LNCAP (cell line): Measurements from ENCODE around the gene TOMM40.

Experiments used
- CTCF ChIP-seq: fragments of 450-650 bp; IDR thresholded peaks from 2 replicates; pipeline ENCODE4 v1.5.1; 2017; ENCODE audit warnings: mild to moderate bottlenecking

Gene TOMM40

GRCh38 chr19:44947041-44947581 is 56.1 kb downstream of the TOMM40 start:
- no peak for TF ChIP-seq CTCF

GRCh38 chr19:44948237-44948636 is 57.2 kb downstream of the TOMM40 start:
- no peak for TF ChIP-seq CTCF

- no peak for TF ChIP-seq CTCF
These were observed 57.8 kb downstream of the TOMM40 start for GRCh38 chr19:44948763-44949374.

GRCh38 chr19:44949550-44949949 is 58.5 kb downstream of the TOMM40 start:
- TF ChIP-seq CTCF, result no peak

GRCh38 chr19:44951179-44952159 is 60.4 kb downstream of the TOMM40 start:
- peak; percentile 69 for TF ChIP-seq CTCF
